ENCODE data around the gene BIRC2. TPM values are rescaled to one million over a fixed set of nuclear protein-coding genes. Genes with fewer than 3 reads are reported as not detected.

The BIRC2 gene
- total and polyA plus RNA-seq, 2 experiments from 2014 or later, result 60.7 to 73.7 TPM

DNA sequence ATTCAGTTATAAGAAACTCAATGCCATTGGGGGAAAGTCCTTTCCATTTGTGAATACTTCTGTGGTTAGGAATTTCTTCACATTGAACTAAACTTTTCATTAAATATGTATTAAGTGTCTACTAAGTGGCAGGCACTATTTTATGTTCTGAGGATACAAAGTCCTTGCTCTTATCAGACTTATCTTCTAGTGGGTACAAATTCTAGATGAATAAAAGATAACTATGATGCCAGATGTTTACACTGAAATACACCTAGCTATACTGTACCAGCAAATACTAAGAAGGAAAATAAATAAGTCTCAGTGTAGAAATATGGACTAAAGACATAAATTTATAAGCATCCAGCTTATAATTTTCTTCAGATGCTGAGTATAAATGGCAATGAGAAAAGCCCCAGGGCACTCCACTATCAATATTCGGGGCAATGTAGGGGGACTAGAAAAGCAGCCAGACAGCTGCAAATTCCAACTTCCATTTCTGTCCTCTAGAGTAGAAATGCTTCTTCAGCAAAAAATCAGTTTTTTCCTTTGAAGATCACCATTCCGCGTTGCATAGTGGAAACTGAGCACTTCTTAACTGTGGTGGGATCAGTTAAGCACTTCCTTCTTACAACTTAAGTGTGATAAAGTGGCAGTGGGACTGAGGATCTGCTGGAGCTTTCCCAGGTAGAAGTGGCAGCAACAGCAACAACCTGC lies 41.5 kb upstream of the BIRC2 start:
- H3K27ac ChIP-seq, result no peak overlapping the region
- H3K36me3 ChIP-seq (ENCODE audit: low read depth), result no peaks in the 10 kb centered on the region
- 56 to 57% methylated on average over 3 of the region's 3 CpGs for WGBS, 2 experiments (ENCODE audit: low coverage in 1 of 2, low lambda C conversion rate in 2 of 2, missing lambda C conversion rate in 2 of 2)
- no peaks in the 10 kb centered on the region for H3F3A ChIP-seq (ENCODE audit: insufficient read depth)
- H3K9me2 ChIP-seq (ENCODE audit: insufficient read depth), result no peaks in the 10 kb centered on the region
- in situ Hi-C loops (cut with MboI), result no loop called here
- no peak overlapping the region for H3K4me3 ChIP-seq
- TF ChIP-seq EZH2phosphoT487 (IDR thresholded peaks at IDR 0.05; ENCODE audit: insufficient read depth, low read depth) (no peak), EZH2 (IDR thresholded peaks at IDR 0.05; ENCODE audit: insufficient read depth, poor library complexity, severe bottlenecking) (no peak)
- H3K4me1 ChIP-seq (ENCODE audit: insufficient read depth), result no peaks in the 10 kb centered on the region
- no peak overlapping the region for H3K9ac ChIP-seq
- DNase-seq, result no peak
- no peaks in the 10 kb centered on the region for H3K79me2 ChIP-seq (ENCODE audit: insufficient read depth)
- no peak overlapping the region for H2AFZ ChIP-seq
- H3K9me3 ChIP-seq (ENCODE audit: low read depth), result no peaks in the 10 kb centered on the region
- no peak overlapping the region for H3K4me2 ChIP-seq (ENCODE audit: unreplicated experiment)
- no peaks in the 10 kb centered on the region for H3K27me3 ChIP-seq (replicated peaks; ENCODE audit: insufficient read depth)
- H4K20me1 ChIP-seq (ENCODE audit: insufficient read depth), result no peaks in the 10 kb centered on the region

DNA sequence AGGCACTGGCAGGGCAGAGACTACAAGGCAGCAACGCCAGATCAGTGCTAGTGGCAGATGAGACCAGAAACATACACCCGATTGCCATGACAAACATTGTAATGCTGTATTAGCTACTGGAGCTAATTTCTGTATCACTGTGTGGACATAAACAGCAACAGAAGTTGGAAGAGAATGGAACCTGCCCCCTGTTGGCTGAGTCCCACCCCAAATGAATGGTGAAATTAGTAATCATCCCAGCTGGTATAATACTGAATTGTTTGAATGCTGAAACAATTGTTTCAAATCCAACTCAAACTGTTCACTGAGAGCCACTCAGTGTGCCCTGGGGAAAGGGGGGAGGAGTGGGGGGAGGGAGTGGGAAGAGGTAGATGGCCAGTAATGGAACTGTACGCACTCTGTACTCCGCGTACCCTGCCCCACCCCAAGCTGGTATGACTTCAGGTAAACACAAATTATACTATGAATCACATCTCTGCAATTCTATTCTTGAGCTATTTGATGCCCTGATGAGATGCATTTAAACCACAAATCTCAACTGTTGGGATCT lies 40.9 kb upstream of the BIRC2 start:
- in situ Hi-C loops (cut with MboI), result no loop called here
- 80% methylated on average over 5 of the region's 5 CpGs for WGBS, 2 experiments (ENCODE audit: low coverage in 1 of 2, low lambda C conversion rate in 2 of 2, missing lambda C conversion rate in 2 of 2)
- Histone ChIP-seq H3K4me1 (ENCODE audit: insufficient read depth) (no peaks in the 10 kb centered on the region), H3K27ac (no peak overlapping the region), H3K27me3 (replicated peaks; ENCODE audit: insufficient read depth) (no peaks in the 10 kb centered on the region), H3F3A (ENCODE audit: insufficient read depth) (no peaks in the 10 kb centered on the region), H3K36me3 (ENCODE audit: low read depth) (no peaks in the 10 kb centered on the region), H3K9ac (no peak overlapping the region), H3K9me3 (ENCODE audit: low read depth) (no peaks in the 10 kb centered on the region), H4K20me1 (ENCODE audit: insufficient read depth) (no peaks in the 10 kb centered on the region), H3K4me2 (ENCODE audit: unreplicated experiment) (no peak overlapping the region), H3K4me3 (no peak overlapping the region), H3K79me2 (ENCODE audit: insufficient read depth) (no peaks in the 10 kb centered on the region), H2AFZ (no peak overlapping the region), H3K9me2 (ENCODE audit: insufficient read depth) (no peaks in the 10 kb centered on the region)
- no peak for DNase-seq
- TF ChIP-seq EZH2 (IDR thresholded peaks at IDR 0.05; ENCODE audit: insufficient read depth, poor library complexity, severe bottlenecking) (no peak), EZH2phosphoT487 (IDR thresholded peaks at IDR 0.05; ENCODE audit: insufficient read depth, low read depth) (no peak)

DNA sequence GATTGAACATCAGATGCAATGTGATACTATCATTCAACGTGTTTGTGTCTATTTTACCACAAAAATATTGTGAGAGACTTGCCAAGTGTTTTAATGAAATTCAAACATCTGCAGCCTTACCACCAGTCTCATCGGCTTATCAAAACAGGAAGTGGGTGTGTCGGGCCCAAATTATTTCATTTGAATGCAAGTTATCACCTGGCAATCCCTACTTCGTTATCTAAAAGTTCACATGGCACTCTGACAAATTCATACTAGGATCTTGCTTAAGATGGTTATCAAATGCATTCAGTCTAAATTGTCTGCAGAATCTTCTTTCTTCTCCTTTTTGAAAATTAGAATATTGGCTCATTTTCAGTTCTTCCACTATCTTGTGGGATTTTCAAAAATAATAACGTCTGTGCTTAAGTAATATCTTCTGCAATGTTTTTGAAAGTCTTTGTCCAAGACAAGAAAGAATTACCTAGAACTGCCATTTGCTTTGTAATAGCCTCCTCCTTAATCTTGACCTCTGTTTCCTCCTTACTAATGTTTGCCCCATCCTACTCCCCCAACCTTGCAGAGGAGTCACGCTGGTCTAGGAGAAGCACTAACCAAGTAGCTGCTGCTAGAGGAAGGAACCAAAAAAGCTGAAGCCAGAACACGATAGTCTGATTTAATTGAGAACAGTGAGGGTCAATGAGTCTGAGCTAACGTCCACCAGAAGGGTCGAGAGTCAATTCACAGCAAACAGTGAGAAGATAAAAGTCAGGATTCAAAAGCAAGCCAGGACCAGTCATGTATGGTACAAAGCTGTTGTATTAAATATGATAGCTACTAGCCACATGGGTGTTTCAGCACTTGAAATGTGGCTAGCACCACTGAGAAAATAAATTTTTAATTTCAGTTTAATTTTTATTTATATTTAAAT lies 39.9 kb upstream of the BIRC2 start:
- no peaks in the 10 kb centered on the region for H4K20me1 ChIP-seq (ENCODE audit: insufficient read depth)
- H3K79me2 ChIP-seq (ENCODE audit: insufficient read depth), result no peaks in the 10 kb centered on the region
- no peak for DNase-seq
- no peaks in the 10 kb centered on the region for H3K9me3 ChIP-seq (ENCODE audit: low read depth)
- H3K4me1 ChIP-seq (ENCODE audit: insufficient read depth), result no peaks in the 10 kb centered on the region
- no peak overlapping the region for H3K9ac ChIP-seq
- H3K27ac ChIP-seq, result no peak overlapping the region
- H2AFZ ChIP-seq, result no peak overlapping the region
- H3K4me3 ChIP-seq, result no peak overlapping the region
- no peaks in the 10 kb centered on the region for H3K27me3 ChIP-seq (replicated peaks; ENCODE audit: insufficient read depth)
- H3F3A ChIP-seq (ENCODE audit: insufficient read depth), result no peaks in the 10 kb centered on the region
- in situ Hi-C loops (cut with MboI), result no loop called here
- TF ChIP-seq EZH2 (IDR thresholded peaks at IDR 0.05; ENCODE audit: insufficient read depth, poor library complexity, severe bottlenecking) (no peak), EZH2phosphoT487 (IDR thresholded peaks at IDR 0.05; ENCODE audit: insufficient read depth, low read depth) (no peak)
- 59 to 63% methylated on average over 9 of the region's 9 CpGs for WGBS, 2 experiments (ENCODE audit: low coverage in 1 of 2, low lambda C conversion rate in 2 of 2, missing lambda C conversion rate in 2 of 2)
- no peaks in the 10 kb centered on the region for H3K36me3 ChIP-seq (ENCODE audit: low read depth)
- no peak overlapping the region for H3K4me2 ChIP-seq (ENCODE audit: unreplicated experiment)
- no peaks in the 10 kb centered on the region for H3K9me2 ChIP-seq (ENCODE audit: insufficient read depth)

DNA sequence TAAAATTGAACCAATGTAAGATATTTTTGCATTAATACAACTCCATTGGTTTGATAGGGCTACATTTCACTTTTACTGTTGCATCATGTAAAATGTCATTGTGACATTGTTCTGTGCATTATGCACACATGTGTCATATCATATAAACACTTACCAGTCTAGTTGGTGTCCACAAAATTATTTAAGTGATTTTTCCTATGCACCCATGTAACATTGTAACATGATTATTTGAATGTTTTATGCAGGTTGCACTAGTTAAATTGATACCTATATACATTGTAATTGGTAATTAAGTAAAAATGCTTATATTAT lies 39.3 kb upstream of the BIRC2 start:
- Histone ChIP-seq H4K20me1 (ENCODE audit: insufficient read depth) (no peaks in the 10 kb centered on the region), H2AFZ (no peak overlapping the region), H3K9me3 (ENCODE audit: low read depth) (no peaks in the 10 kb centered on the region), H3F3A (ENCODE audit: insufficient read depth) (no peaks in the 10 kb centered on the region), H3K4me3 (no peak overlapping the region), H3K4me2 (ENCODE audit: unreplicated experiment) (no peak overlapping the region), H3K4me1 (ENCODE audit: insufficient read depth) (no peaks in the 10 kb centered on the region), H3K36me3 (ENCODE audit: low read depth) (no peaks in the 10 kb centered on the region), H3K27me3 (replicated peaks; ENCODE audit: insufficient read depth) (no peaks in the 10 kb centered on the region), H3K9ac (no peak overlapping the region), H3K9me2 (ENCODE audit: insufficient read depth) (no peaks in the 10 kb centered on the region), H3K79me2 (ENCODE audit: insufficient read depth) (no peaks in the 10 kb centered on the region), H3K27ac (no peak overlapping the region)
- in situ Hi-C loops (cut with MboI), result no loop called here
- DNase-seq, result no peak
- TF ChIP-seq EZH2phosphoT487 (IDR thresholded peaks at IDR 0.05; ENCODE audit: insufficient read depth, low read depth) (no peak), EZH2 (IDR thresholded peaks at IDR 0.05; ENCODE audit: insufficient read depth, poor library complexity, severe bottlenecking) (no peak)
